HepG2 (cell line): ENCODE data around the gene UMPS. TPM values are rescaled to one million over a fixed set of nuclear protein-coding genes. Genes with fewer than 3 reads are reported as not detected.

Source experiments
- AGO2 ChIP-seq: fragments of 200-400 bp; formaldehyde crosslinking; optimal IDR thresholded peaks from 2 replicates; pipeline ENCODE3; 2017; ENCODE audit warnings: mild to moderate bottlenecking, low read depth, low read length, moderate library complexity
- HOXA7 ChIP-seq: sonication (generic); formaldehyde crosslinking; IDR thresholded peaks from 2 replicates; pipeline ENCODE4 v1.8.1; 2022; ENCODE audit warnings: mild to moderate bottlenecking, missing genetic modification reagents, moderate library complexity
- KDM5A ChIP-seq: fragments of 200-600 bp; sonication (generic); IDR thresholded peaks from 2 replicates; pipeline ENCODE4 v1.7.0; 2018; ENCODE audit warnings: antibody characterized with exemption, mild to moderate bottlenecking, low read length, borderline replicate concordance
- KLF16 ChIP-seq, 2 experiments: sonication (generic) in 1 of 2; formaldehyde crosslinking in 1 of 2; IDR thresholded peaks; 2 replicates each; pipeline versions ENCODE4 v1.6.1 to v1.8.0; 2016 to 2023; ENCODE audit warnings: missing genetic modification reagents in 2 of 2, missing compliant biosample characterization in 1 of 2
- MAF1 ChIP-seq: sonication (generic); formaldehyde crosslinking; IDR thresholded peaks from 2 replicates; pipeline ENCODE4 v1.5.0; 2020; ENCODE audit warnings: missing genetic modification reagents, borderline replicate concordance
- NFATC3 ChIP-seq: sonication (generic); formaldehyde crosslinking; IDR thresholded peaks from 2 replicates; pipeline ENCODE4 v1.5.1; 2020; ENCODE audit warnings: mild to moderate bottlenecking, missing genetic modification reagents
- NONO ChIP-seq, 2 experiments: fragments of 450-650 bp in 1 of 2; sonication (generic) in 1 of 2; formaldehyde crosslinking in 1 of 2; IDR thresholded peaks in 1 of 2; conservative IDR thresholded peaks in 1 of 2; 2 replicates each; pipeline versions ENCODE4 v1.6.1 to v1.8.0; 2017 to 2022; ENCODE audit warnings: mild to moderate bottlenecking in 1 of 2, missing genetic modification reagents in 1 of 2, moderate library complexity in 1 of 2
- RCOR2 ChIP-seq: IDR thresholded peaks from 2 replicates; pipeline ENCODE4 v1.6.1; 2016; ENCODE audit warnings: missing biosample characterization, missing genetic modification reagents
- TAF1 ChIP-seq: sonication (generic); formaldehyde crosslinking; IDR thresholded peaks from 2 replicates; pipeline ENCODE4 v1.4.0; 2020; ENCODE audit warnings: missing genetic modification reagents
- ZBTB3 ChIP-seq: sonication (generic); formaldehyde crosslinking; IDR thresholded peaks from 2 replicates; pipeline ENCODE4 v1.4.0; 2020; ENCODE audit warnings: low read depth, mild to moderate bottlenecking, moderate library complexity, missing genetic modification reagents, borderline replicate concordance
- ZEB1 ChIP-seq: IDR thresholded peaks from 2 replicates; pipeline ENCODE4 v1.6.1; 2012; ENCODE audit warnings: mild to moderate bottlenecking, low read depth, inconsistent platforms; ENCODE audit not compliant: insufficient replicate concordance
- ZFAT ChIP-seq: sonication (generic); formaldehyde crosslinking; conservative IDR thresholded peaks from 2 replicates; pipeline ENCODE4 v1.8.1; 2023; ENCODE audit warnings: missing genetic modification reagents, inconsistent platforms
- ZNF562 ChIP-seq: sonication (generic); formaldehyde crosslinking; IDR thresholded peaks from 2 replicates; pipeline ENCODE4 v1.8.0; 2022; ENCODE audit warnings: missing genetic modification reagents, borderline replicate concordance
- ZNF720 ChIP-seq: sonication (generic); formaldehyde crosslinking; IDR thresholded peaks from 2 replicates; pipeline ENCODE4 v1.4.0; 2020; ENCODE audit warnings: missing genetic modification reagents
- polyA plus RNA-seq, 8 experiments: library from polyadenylated mRNA; depleted of rRNA in 3 of 8; stranded (reverse) in 7 of 8; unstranded in 1 of 8; fragments of >200 nt; fragmentation: Illumina TruSeq in 4 of 8; extraction: Trizol in 4 of 8; gene quantifications; 2 replicates each; pipeline versions ENCODE4 v1.2.1 to v1.2.3, GENCODE V29; 2011 to 2016; ENCODE audit warnings: low read depth in 4 of 8, missing spikeins in 1 of 8, mixed read lengths in 1 of 8; ENCODE audit not compliant: insufficient read depth in 1 of 8
- total RNA-seq, 5 experiments: library from RNA; depleted of rRNA; stranded (reverse); fragments of >200 nt; fragmentation: Illumina TruSeq; extraction: Trizol; gene quantifications; 2 replicates each; pipeline ENCODE4 v1.2.3, GENCODE V29; 2016; ENCODE audit warnings: low read depth in 1 of 5
- TF ChIP-seq, protein P1 (sequence below): sonication (generic); formaldehyde crosslinking; conservative IDR thresholded peaks from 2 replicates; pipeline ENCODE4 v1.4.0; 2020; ENCODE audit warnings: mild to moderate bottlenecking, missing genetic modification reagents, moderate library complexity
- TF ChIP-seq, protein P2 (sequence below): sonication (generic); formaldehyde crosslinking; IDR thresholded peaks from 2 replicates; pipeline ENCODE4 v1.4.0; 2020; ENCODE audit warnings: missing genetic modification reagents
- TF ChIP-seq, protein P3 (sequence below): sonication (generic); formaldehyde crosslinking; IDR thresholded peaks from 2 replicates; pipeline ENCODE4 v1.5.0; 2020; ENCODE audit warnings: mild to moderate bottlenecking, missing genetic modification reagents
- TF ChIP-seq, protein P4 (sequence below): IDR thresholded peaks from 2 replicates; pipeline ENCODE4 v1.6.1; 2016

The UMPS gene
- total and polyA plus RNA-seq, 2 of the 13 experiments (the other 11 are each of a cell fraction or from before 2014, with no cell fraction given), result 52.7 to 74.2 TPM

DNA sequence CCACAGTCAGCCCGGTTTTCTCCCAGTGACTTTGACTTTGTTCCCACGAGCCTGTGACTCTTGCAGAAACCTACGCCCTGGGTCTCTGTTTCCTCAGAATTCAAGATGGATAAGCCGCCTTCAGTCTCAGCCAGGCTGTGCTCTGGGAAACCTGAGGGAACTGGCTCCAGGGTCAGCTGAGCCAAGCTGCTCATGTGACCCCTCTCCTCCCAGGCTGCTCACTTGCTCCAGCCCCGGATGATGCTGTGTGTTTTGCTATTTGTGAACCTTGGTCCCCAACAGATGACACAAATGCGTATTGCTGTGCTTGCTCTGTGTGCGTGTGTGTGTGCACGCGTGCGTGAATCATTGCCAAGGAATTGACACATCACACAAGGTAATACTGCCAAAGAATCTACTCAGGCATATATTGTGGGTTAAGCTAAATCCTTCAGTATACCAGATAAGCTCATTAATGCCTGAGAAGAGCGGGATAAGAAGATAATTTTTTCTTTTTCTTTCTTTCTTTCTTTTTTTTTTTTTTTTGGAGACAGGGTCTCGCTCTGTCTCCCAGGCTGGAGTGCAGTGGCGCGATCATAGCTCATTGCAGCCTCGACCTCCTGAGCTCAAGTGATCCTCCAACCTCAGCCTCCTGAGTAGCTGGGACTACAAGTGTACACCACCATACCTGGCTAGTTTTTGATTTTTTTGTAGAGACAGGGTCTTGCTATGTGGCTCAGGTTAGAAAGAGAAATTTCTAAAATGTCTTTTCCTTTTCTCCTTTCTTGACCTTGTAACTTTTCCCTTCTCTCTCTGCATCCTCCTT lies 29.2 kb upstream of the UMPS start (continued):
- TF ChIP-seq, protein P1, sequence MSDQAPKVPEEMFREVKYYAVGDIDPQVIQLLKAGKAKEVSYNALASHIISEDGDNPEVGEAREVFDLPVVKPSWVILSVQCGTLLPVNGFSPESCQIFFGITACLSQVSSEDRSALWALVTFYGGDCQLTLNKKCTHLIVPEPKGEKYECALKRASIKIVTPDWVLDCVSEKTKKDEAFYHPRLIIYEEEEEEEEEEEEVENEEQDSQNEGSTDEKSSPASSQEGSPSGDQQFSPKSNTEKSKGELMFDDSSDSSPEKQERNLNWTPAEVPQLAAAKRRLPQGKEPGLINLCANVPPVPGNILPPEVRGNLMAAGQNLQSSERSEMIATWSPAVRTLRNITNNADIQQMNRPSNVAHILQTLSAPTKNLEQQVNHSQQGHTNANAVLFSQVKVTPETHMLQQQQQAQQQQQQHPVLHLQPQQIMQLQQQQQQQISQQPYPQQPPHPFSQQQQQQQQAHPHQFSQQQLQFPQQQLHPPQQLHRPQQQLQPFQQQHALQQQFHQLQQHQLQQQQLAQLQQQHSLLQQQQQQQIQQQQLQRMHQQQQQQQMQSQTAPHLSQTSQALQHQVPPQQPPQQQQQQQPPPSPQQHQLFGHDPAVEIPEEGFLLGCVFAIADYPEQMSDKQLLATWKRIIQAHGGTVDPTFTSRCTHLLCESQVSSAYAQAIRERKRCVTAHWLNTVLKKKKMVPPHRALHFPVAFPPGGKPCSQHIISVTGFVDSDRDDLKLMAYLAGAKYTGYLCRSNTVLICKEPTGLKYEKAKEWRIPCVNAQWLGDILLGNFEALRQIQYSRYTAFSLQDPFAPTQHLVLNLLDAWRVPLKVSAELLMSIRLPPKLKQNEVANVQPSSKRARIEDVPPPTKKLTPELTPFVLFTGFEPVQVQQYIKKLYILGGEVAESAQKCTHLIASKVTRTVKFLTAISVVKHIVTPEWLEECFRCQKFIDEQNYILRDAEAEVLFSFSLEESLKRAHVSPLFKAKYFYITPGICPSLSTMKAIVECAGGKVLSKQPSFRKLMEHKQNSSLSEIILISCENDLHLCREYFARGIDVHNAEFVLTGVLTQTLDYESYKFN (CRISPR knock-in tag), result peak; percentile 93
- TF ChIP-seq NONO (IDR thresholded peaks at IDR 0.05) (no peak), NONO (CRISPR knock-in tag; conservative IDR thresholded peaks at IDR 0.05) (peak; percentile 85), ZNF720 (CRISPR knock-in tag) (no peak), RCOR2 (CRISPR knock-in tag) (peak; percentile 84), KLF16 (CRISPR knock-in tag; IDR thresholded peaks at IDR 0.05) (0 out of 4 replicates have a peak, but pooled peaks of 1 of the 2 experiments have one; percentile 23), MAF1 (no peak), KDM5A (no peak), ZFAT (no peak), AGO2 (no peak), TAF1 (CRISPR knock-in tag) (peak; percentile 75; the same call in 1 of the 2 replicates), ZBTB3 (CRISPR knock-in tag) (no peak), ZNF562 (no peak), NFATC3 (CRISPR knock-in tag) (no peak), ZEB1 (no peak), HOXA7 (CRISPR knock-in tag) (no peak)
- TF ChIP-seq, protein P2, sequence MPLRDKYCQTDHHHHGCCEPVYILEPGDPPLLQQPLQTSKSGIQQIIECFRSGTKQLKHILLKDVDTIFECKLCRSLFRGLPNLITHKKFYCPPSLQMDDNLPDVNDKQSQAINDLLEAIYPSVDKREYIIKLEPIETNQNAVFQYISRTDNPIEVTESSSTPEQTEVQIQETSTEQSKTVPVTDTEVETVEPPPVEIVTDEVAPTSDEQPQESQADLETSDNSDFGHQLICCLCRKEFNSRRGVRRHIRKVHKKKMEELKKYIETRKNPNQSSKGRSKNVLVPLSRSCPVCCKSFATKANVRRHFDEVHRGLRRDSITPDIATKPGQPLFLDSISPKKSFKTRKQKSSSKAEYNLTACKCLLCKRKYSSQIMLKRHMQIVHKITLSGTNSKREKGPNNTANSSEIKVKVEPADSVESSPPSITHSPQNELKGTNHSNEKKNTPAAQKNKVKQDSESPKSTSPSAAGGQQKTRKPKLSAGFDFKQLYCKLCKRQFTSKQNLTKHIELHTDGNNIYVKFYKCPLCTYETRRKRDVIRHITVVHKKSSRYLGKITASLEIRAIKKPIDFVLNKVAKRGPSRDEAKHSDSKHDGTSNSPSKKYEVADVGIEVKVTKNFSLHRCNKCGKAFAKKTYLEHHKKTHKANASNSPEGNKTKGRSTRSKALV (CRISPR knock-in tag), result no peak
- TF ChIP-seq, protein P3, sequence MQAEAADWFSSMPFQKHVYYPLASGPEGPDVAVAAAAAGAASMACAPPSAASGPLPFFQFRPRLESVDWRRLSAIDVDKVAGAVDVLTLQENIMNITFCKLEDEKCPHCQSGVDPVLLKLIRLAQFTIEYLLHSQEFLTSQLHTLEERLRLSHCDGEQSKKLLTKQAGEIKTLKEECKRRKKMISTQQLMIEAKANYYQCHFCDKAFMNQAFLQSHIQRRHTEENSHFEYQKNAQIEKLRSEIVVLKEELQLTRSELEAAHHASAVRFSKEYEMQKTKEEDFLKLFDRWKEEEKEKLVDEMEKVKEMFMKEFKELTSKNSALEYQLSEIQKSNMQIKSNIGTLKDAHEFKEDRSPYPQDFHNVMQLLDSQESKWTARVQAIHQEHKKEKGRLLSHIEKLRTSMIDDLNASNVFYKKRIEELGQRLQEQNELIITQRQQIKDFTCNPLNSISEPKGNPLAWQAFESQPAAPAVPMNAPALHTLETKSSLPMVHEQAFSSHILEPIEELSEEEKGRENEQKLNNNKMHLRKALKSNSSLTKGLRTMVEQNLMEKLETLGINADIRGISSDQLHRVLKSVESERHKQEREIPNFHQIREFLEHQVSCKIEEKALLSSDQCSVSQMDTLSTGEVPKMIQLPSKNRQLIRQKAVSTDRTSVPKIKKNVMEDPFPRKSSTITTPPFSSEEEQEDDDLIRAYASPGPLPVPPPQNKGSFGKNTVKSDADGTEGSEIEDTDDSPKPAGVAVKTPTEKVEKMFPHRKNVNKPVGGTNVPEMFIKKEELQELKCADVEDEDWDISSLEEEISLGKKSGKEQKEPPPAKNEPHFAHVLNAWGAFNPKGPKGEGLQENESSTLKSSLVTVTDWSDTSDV (CRISPR knock-in tag), result no peak; the same call in 1 of the 2 replicates
- TF ChIP-seq, protein P4, sequence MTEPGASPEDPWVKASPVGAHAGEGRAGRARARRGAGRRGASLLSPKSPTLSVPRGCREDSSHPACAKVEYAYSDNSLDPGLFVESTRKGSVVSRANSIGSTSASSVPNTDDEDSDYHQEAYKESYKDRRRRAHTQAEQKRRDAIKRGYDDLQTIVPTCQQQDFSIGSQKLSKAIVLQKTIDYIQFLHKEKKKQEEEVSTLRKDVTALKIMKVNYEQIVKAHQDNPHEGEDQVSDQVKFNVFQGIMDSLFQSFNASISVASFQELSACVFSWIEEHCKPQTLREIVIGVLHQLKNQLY (CRISPR knock-in tag), result peak; percentile 92
